Measurements from ENCODE around the gene MOCOS.

MOCOS gene

DNA sequence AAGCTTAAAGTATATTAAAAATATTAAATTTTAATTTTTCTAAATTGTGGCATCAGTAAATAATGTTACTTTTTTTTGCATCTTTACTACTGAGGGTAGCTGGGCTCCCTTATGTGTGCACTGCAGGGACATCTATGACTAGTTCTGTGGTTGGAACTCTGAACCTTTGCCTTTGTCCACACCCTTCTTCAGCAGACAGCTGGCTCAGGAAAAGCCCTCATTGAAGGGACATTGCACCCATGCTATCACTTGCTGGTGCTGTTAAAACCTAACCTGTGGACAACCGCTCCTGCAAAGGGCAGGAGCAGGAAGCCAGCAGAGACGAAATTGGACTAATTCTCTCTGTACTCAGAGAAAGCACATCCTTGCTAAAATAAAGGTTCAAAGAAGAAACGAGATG is 30.1 kb downstream of the MOCOS start:
- TF ChIP-seq CREB1 (IDR thresholded peaks at IDR 0.05; ENCODE audit: low read depth) (no peak), FOXM1 (IDR thresholded peaks at IDR 0.05; ENCODE audit: borderline replicate concordance, low read depth) (no peak), EP300 (IDR thresholded peaks at IDR 0.05; ENCODE audit: borderline replicate concordance) (no peak), TEAD4 (IDR thresholded peaks at IDR 0.05) (no peak), NFIC (IDR thresholded peaks at IDR 0.05) (no peak), EGR1 (IDR thresholded peaks at IDR 0.05) (no peak), RAD21 (IDR thresholded peaks at IDR 0.05; ENCODE audit: low read depth) (no peak), CEBPB (IDR thresholded peaks at IDR 0.05) (no peak), YY1 (IDR thresholded peaks at IDR 0.05; ENCODE audit: low read depth) (no peak)

GRCh38 chr18:36229188-36229587 is 41.9 kb downstream of the MOCOS start:
- no peak for TF ChIP-seq RAD21 (IDR thresholded peaks at IDR 0.05; ENCODE audit: low read depth)
- TF ChIP-seq EP300 (IDR thresholded peaks at IDR 0.05; ENCODE audit: borderline replicate concordance), result no peak
- TF ChIP-seq USF1 (IDR thresholded peaks at IDR 0.05), result no peak
- TF ChIP-seq, protein P1, sequence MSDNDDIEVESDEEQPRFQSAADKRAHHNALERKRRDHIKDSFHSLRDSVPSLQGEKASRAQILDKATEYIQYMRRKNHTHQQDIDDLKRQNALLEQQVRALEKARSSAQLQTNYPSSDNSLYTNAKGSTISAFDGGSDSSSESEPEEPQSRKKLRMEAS (IDR thresholded peaks at IDR 0.05), result no peak
- TF ChIP-seq TAF1 (IDR thresholded peaks at IDR 0.05; ENCODE audit: low read depth), result no peak
- no peak for TF ChIP-seq TEAD4 (IDR thresholded peaks at IDR 0.05)
- TF ChIP-seq REST (IDR thresholded peaks at IDR 0.05; ENCODE audit: low read depth), result no peak
- TF ChIP-seq CREB1 (IDR thresholded peaks at IDR 0.05; ENCODE audit: low read depth), result no peak
- no peak for TF ChIP-seq FOXM1 (IDR thresholded peaks at IDR 0.05; ENCODE audit: borderline replicate concordance, low read depth)
- no peak for TF ChIP-seq YY1 (IDR thresholded peaks at IDR 0.05; ENCODE audit: low read depth)
- no peak for TF ChIP-seq ZBTB7A (IDR thresholded peaks at IDR 0.05; ENCODE audit: low read depth)

DNA sequence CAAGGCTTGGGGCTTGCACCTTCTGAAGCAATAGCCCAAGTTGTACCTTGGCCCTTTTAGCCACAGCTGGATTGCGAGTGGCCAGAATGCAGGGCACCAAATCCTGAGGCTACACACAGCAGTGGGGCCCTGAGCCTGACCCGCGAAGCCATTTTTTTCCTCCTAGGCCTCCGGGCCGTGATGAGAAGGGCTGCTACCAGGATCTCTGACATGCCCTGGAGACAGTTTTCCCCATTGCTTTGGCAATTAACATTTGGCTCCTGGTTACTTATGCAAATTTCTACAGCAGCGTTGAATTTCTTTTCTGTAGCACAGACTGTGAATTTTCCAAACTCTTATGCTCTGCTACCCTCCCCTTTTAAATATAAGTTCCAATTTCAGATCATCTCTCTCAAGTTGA is 54.5 kb downstream of the MOCOS start:
- TF ChIP-seq USF1 (IDR thresholded peaks at IDR 0.05), result no peak
- TF ChIP-seq EGR1 (IDR thresholded peaks at IDR 0.05), result no peak
- no peak for TF ChIP-seq YY1 (IDR thresholded peaks at IDR 0.05; ENCODE audit: low read depth)
- TF ChIP-seq TEAD4 (IDR thresholded peaks at IDR 0.05), result no peak
- TF ChIP-seq TCF12 (IDR thresholded peaks at IDR 0.05; ENCODE audit: low read depth), result no peak
- no peak for TF ChIP-seq NFIC (IDR thresholded peaks at IDR 0.05)
- TF ChIP-seq, protein P1 (IDR thresholded peaks at IDR 0.05), result no peak
- no peak for TF ChIP-seq FOXM1 (IDR thresholded peaks at IDR 0.05; ENCODE audit: borderline replicate concordance, low read depth)
- TF ChIP-seq ZBTB7A (IDR thresholded peaks at IDR 0.05; ENCODE audit: low read depth), result no peak
- no peak for TF ChIP-seq REST (IDR thresholded peaks at IDR 0.05; ENCODE audit: low read depth)
- TF ChIP-seq RAD21 (IDR thresholded peaks at IDR 0.05; ENCODE audit: low read depth), result no peak
- no peak for TF ChIP-seq CEBPB (IDR thresholded peaks at IDR 0.05)

DNA sequence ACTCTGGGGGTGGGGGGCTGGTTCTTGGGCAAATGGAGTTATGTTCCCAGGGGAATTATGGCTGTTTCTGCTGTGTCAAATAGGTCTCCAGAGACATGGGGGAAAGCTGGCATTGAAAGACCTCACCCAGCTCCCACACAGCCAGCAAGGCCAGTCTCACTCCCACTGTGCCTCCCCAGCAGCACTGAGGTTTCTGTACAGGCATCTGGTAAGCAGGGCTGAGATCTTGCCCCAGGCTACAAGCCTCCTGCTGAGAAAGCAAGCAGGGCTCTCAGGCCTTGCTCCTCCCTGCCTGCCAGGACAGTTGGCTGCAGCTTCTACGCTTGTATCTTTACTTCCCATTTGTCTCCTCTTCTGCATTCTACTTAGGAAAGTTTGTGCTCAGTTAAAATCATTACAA is 59.7 kb downstream of the MOCOS start:
- TF ChIP-seq EP300 (IDR thresholded peaks at IDR 0.05; ENCODE audit: borderline replicate concordance), result no peak
- no peak for TF ChIP-seq YY1 (IDR thresholded peaks at IDR 0.05; ENCODE audit: low read depth)
- TF ChIP-seq REST (IDR thresholded peaks at IDR 0.05; ENCODE audit: low read depth), result no peak
- no peak for TF ChIP-seq RAD21 (IDR thresholded peaks at IDR 0.05; ENCODE audit: low read depth)
- no peak for TF ChIP-seq CEBPB (IDR thresholded peaks at IDR 0.05)
- TF ChIP-seq TEAD4 (IDR thresholded peaks at IDR 0.05), result no peak
- TF ChIP-seq TAF1 (IDR thresholded peaks at IDR 0.05; ENCODE audit: low read depth), result no peak
- TF ChIP-seq, protein P1 (IDR thresholded peaks at IDR 0.05), result no peak

DNA sequence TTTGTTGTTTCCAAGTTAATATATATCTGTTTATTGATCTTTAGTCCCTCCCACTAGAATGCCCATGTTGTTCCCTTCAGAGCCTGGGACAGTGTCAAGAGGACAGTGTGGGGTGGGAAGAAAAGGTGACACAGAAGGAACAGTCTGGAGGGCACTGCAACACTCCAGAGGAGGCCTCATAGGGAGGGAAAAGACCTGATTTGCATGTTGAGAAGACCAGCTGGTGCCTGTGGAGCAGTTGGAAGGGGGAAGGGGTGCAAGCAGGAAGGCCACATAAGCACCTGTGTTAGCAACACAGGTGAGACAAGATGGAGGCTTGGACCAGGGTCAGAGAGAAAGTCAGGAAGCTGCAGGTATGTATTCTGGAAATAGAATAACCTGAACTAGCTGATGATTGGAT is 62.1 kb downstream of the MOCOS start:
- TF ChIP-seq TCF12 (IDR thresholded peaks at IDR 0.05; ENCODE audit: low read depth) (no peak), CEBPB (IDR thresholded peaks at IDR 0.05) (no peak), EGR1 (IDR thresholded peaks at IDR 0.05) (no peak), TAF1 (IDR thresholded peaks at IDR 0.05; ENCODE audit: low read depth) (no peak), REST (IDR thresholded peaks at IDR 0.05; ENCODE audit: low read depth) (no peak), YY1 (IDR thresholded peaks at IDR 0.05; ENCODE audit: low read depth) (no peak), EP300 (IDR thresholded peaks at IDR 0.05; ENCODE audit: borderline replicate concordance) (no peak), TEAD4 (IDR thresholded peaks at IDR 0.05) (no peak)
